Epithelial cell of proximal tubule (primary cell): ENCODE results near the gene CTSH. TPM values are rescaled to one million over a fixed set of nuclear protein-coding genes. Genes with fewer than 3 reads are reported as not detected.

ENCODE experiments used
- DNase-seq: peaks from one replicate; pipeline ENCODE4 v3.0.0-alpha.2; 2011; ENCODE audit warnings: low read depth
- H3K4me3 ChIP-seq: 2 replicates; pipeline ENCODE4 v1.5.1; 2011; ENCODE audit warnings: low read depth, mild to moderate bottlenecking, low read length
- CTCF ChIP-seq: conservative IDR thresholded peaks from 2 replicates; pipeline ENCODE4 v1.5.1; 2012; ENCODE audit warnings: low read depth, mild to moderate bottlenecking, low read length
- total RNA-seq: library from RNA; depleted of rRNA; stranded (reverse); fragments of >200 nt; gene quantifications from 2 replicates; pipeline ENCODE4 v1.2.3, GENCODE V29; 2015

CTSH gene
- total RNA-seq, 1 donor from 2014 or later, result 68.0 TPM

DNA sequence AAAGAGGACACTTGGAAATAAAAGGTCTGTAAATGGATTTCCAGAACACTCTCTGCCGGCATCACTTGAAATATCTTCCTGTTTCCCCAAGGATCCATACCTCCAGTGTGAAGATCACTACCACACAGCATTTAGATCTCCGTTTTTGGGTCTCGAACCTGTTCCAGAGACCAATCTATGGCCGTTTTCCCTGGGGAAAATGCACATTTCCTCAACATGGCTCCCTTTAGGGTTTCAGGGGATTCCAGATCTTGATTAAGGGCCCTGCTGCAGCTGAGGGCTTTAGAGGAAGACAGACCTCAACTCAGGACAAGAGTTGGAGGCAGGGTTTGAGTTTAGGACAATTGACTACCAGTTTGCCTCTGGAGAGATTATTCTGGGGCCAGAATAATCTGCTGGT is 2.1 kb downstream of the CTSH start:
- H3K4me3 ChIP-seq, result no peak overlapping the region
- TF ChIP-seq CTCF, result no peak
- DNase-seq, result no peak

DNA sequence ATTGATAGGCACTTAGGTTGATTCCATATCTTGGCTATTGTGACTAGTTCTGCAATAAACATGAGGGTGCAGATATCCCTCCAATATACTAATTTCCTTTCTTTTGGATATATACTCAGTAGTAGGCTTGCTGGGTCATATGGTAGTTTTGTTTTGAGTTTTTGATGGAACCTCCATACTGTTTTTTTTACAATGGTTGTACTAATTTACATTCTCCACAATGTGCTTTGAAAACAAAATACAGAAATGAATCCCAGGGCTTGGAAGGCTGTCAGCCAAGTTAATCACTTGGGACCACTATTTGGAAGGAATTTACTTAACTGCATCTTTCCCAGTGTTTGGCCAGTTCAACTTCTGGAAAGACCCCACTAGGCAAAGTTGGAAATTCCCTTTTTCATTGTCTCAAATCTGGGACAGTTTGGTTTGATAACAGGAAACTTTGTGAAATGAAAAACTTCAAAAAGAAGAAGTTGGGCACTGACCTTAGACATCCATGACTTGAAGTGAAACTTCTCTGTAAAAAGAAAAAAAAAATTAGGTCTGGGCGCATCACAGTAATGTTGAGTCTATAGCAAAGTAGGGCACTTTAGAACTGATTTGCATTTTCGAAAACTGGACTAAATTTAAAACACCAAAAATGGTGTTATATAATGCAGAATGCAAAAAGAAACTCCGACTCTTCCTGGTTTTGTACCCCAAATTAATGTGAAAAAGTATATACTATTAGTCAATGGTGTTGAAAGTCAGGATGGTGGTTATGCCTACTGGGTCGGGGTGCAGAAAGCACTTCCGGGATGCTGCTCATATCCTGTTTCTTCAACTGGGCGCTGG is 6.0 kb downstream of the CTSH start:
- no peak for TF ChIP-seq CTCF
- DNase-seq, result no peak
- no peak overlapping the region for H3K4me3 ChIP-seq

DNA sequence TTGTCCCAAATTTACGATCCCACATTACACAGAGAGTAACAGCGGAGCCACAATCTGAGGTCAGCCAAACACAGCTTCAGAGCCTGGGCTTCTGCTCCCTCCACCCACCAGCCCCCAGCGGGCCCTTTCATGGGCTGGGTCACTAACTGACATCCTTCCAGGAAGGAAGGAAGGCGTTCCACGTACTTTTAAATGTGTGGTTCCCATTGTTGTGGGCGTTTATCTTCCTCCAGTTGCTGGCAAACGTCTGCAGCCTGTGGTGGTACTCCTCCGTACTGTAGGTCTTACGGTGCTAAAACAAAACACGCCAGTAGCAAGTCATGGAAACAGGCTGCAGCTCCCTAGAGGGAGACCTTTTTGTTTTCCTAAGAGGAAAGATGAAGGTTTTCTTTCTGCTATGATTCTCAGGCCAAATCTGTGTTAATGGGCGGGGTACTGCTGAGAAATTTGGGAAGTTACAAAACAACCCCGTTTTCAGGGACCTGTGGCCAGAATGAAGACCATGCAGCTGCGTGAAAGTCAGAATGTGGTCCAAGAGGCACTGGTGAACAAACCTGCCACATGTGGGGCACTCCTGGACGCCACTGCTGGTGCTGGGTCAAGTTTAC is 7.6 kb downstream of the CTSH start:
- no peak for TF ChIP-seq CTCF
- DNase-seq, result no peak
- no peak overlapping the region for H3K4me3 ChIP-seq

DNA sequence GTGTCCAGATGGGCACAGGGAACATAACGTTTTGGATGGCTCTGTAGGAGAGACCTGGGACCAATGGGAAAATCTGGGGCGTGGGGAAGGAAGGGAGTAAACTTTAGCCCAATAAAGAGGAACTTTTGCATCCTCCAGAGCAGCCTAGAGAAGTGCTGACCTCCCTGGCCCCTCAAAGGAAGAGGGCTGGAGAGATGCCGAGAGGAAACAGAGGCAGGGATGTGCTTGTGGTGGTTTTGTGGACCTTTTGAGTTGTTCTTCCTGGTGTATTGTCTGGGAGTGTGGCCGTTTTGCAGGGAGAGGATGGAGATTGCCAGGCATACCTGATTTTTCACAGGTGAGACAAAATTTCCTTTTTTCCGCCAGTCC is 10.2 kb downstream of the CTSH start:
- DNase-seq, result no peak
- H3K4me3 ChIP-seq, result no peak overlapping the region
- TF ChIP-seq CTCF, result no peak

GRCh38 chr15:78933823-78934654 is 10.8 kb downstream of the CTSH start:
- no peak for DNase-seq
- no peak overlapping the region for H3K4me3 ChIP-seq

More at GRCh38 chr15:78933823-78934654, 10.8 kb downstream of the CTSH start:
- no peak for TF ChIP-seq CTCF
